Measurements from ENCODE around the gene ALDH1A3. TPM values are rescaled to one million over a fixed set of nuclear protein-coding genes. Genes with fewer than 3 reads are reported as not detected.
A peak's percentile ranks its signal among the peaks of the same experiment; 100 is the strongest.

ALDH1A3 gene
- total and polyA plus RNA-seq, 8 donors: 0.31 to 17.5 (median 0.54) TPM

DNA sequence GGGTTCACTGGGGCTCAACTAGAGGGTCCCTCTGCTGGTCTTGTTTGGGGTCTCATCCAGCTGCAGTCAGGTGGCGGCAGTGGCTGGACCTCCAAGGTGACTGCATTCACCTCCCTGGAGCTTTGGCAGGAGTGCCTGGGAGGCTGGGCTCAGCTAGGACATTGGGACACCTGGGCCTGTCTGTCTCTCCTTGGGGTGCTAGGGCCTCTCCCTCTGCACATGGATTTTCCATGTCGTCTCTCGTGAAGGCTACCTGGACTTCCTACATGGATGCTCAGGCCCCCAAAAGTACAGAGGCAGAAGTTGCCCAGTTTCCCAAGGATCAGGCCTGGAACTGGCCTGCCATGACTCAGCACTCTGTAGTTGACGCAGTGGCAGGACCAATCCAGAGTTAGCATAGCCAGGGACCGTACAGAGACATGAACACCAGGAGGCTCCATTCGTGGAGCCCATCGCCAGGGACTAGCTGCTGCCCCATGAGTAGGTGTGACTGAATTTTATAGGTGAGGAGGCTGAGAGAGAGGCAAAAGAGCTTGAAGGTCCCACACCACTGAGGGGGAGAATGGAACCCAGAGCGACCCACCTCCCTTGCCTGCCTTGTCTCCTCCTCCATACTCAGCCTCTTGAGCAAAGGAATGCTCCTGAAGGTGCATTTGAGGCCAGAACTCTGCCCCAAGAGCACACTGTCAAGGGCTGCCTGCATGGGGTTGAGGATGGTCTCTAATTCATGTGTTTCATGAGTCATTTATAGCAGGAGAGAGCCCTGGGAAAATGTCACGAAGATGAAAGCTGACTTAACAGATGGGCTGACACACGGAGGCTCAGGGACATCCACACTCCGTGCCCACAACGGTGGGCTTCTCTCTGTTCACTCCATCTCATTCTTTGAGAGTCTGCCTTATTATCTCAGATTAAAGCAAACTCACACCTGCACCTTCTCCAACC, 13.0 kb upstream of the ALDH1A3 start:
- H3K27ac ChIP-seq: no peak overlapping the region
- H3K4me3 ChIP-seq: no peak overlapping the region
- peaks cover 0 to 7% of the 10 kb centered on the region in 2 donors for H3K9me3 ChIP-seq
- H3K27me3 ChIP-seq: peaks cover 0 to 6% of the 10 kb centered on the region in 2 donors
- TF ChIP-seq, protein P1, sequence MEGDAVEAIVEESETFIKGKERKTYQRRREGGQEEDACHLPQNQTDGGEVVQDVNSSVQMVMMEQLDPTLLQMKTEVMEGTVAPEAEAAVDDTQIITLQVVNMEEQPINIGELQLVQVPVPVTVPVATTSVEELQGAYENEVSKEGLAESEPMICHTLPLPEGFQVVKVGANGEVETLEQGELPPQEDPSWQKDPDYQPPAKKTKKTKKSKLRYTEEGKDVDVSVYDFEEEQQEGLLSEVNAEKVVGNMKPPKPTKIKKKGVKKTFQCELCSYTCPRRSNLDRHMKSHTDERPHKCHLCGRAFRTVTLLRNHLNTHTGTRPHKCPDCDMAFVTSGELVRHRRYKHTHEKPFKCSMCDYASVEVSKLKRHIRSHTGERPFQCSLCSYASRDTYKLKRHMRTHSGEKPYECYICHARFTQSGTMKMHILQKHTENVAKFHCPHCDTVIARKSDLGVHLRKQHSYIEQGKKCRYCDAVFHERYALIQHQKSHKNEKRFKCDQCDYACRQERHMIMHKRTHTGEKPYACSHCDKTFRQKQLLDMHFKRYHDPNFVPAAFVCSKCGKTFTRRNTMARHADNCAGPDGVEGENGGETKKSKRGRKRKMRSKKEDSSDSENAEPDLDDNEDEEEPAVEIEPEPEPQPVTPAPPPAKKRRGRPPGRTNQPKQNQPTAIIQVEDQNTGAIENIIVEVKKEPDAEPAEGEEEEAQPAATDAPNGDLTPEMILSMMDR (IDR thresholded peaks at IDR 0.05): no peak
- H3K4me1 ChIP-seq: no peaks in the 10 kb centered on the region
- no peaks in the 10 kb centered on the region for H3K36me3 ChIP-seq
- no peak for DNase-seq
- intact Hi-C loops (cut with DNase I): no loop called here
- ATAC-seq: no peak

DNA sequence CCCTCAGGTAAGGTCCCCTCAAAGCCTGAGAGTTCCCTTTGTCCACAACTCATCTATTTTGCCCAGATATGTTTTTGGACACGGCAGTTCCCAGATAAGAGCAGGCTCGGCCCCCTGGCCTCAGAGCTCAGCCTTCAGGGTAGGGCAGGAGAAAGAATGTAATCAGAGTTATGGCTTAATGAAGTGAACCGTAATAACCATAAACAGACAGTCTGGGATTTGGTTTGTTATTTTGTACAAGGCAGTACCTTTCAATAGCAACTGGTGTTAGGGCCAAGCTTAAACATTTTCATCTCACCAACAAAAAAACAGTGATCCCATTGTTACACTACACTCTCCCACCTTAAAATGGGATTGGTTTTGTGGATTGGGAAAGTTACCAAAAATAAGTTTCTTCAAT, 12.2 kb upstream of the ALDH1A3 start:
- DNase-seq (no peak), ATAC-seq (no peak)
- peaks cover 0 to 7% of the 10 kb centered on the region in 2 donors for H3K9me3 ChIP-seq
- intact Hi-C loops (cut with DNase I): no loop called here
- H3K36me3 ChIP-seq: no peaks in the 10 kb centered on the region
- H3K27ac ChIP-seq: no peak overlapping the region
- peaks cover 0 to 6% of the 10 kb centered on the region in 2 donors for H3K27me3 ChIP-seq
- no peak overlapping the region for H3K4me3 ChIP-seq
- H3K4me1 ChIP-seq: no peaks in the 10 kb centered on the region
- TF ChIP-seq, protein P1 (IDR thresholded peaks at IDR 0.05): no peak

DNA sequence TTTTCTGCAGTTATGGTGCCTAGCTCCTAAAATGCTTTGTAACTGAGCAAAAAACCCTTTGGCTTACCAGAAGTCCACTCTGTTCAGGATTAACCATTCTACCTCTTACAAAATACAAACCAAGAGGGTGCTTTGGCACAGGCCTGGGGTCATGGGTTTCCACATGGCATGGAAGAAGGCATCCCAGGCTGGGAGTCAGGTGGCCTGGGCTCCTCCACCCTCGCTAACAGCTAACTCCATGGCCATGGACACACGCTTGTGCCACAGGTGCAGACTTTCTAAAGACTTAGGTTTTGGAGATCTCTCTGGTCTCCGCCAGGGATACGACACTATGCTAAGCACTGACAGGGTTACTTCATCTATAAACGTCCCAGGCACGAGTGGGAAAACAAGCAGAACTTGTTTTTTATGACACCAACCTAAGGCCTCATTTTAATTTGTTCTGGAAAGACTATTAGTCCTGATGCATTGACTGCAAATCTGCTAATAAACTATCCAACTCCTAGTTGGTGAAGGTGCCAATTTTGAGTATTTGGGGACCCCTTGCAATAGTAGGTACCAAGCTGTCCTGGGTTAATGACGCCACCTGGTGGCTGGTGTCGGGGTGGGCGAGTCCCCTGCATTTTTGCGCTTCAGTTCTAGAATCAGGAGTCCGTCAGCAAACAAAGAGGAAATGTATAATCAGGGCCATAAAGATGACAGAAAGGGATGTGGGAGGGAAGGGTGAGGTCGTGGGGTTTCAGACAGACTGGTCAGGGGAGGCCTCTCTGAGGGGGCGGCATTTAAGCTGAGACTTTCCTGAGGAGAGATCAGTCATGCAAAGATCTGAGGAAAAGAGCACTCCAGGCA, 10.3 kb upstream of the ALDH1A3 start:
- no peak overlapping the region for H3K4me3 ChIP-seq
- H3K27ac ChIP-seq: no peak overlapping the region
- peaks cover 0 to 11% of the 10 kb centered on the region in 2 donors for H3K27me3 ChIP-seq
- TF ChIP-seq, protein P1 (IDR thresholded peaks at IDR 0.05): peak in 1 of 2 donors; percentile 17
- ATAC-seq: no peak
- H3K36me3 ChIP-seq: no peaks in the 10 kb centered on the region
- H3K4me1 ChIP-seq: no peaks in the 10 kb centered on the region
- no peak for DNase-seq
- peaks cover 0 to 7% of the 10 kb centered on the region in 2 donors for H3K9me3 ChIP-seq
- intact Hi-C loops (cut with DNase I): no loop called here

DNA sequence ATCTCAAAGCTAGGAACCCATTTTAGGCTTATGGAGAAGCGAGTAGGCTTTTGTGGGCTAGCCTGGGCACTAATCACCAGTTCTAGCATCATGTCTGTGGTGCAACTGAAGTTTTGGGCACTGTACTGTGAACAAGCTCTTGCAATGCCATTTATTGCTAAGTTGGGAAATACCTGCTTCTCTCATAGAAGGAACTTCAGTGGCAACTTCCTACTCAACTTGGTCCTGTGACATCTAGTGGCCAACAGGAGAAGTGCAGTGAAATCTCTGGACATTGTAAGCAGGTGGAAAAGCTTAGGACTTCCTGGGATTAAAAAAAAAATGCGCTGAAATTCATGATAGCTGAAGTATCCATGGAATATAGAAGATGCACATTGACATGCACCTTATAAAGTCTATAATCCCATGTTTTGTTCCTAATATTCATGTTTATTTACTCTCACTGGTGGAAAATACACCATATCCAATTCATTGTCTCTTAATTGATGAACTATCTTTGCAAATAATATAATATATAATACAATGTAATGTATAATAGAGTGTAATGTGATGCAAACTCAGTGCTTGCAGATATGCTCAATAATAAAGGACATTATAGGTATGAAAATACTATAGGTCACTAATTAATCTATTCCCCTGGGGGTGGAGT, 6.5 kb upstream of the ALDH1A3 start:
- Histone ChIP-seq H3K9me3 (peaks cover 0 to 7% of the 10 kb centered on the region in 2 donors), H3K27ac (no peak overlapping the region), H3K4me3 (no peak overlapping the region), H3K36me3 (no peaks in the 10 kb centered on the region), H3K4me1 (no peaks in the 10 kb centered on the region), H3K27me3 (peaks cover 3 to 42% of the 10 kb centered on the region in 2 donors)
- TF ChIP-seq, protein P1 (IDR thresholded peaks at IDR 0.05): peak; percentile 87 to 89
- intact Hi-C loops (cut with DNase I): loop anchor here in 1 of 2 donors (5.0 kb wide), 1 partner anchor 246 kb away; no protein-coding TSS in a partner anchor
- DNase-seq (peak in 2 of 4 donors; percentile 60 to 83), ATAC-seq (peak; percentile 94)

Data from left lung (tissue), 10 donors.